HepG2 (cell line): Measurements from ENCODE around the gene MOK. TPM values are rescaled to one million over a fixed set of nuclear protein-coding genes. Genes with fewer than 3 reads are reported as not detected.

Experiments used
- ARID3A ChIP-seq: IDR thresholded peaks from 2 replicates; pipeline ENCODE4 v1.6.1; 2012; ENCODE audit warnings: low read depth, low read length, improper control_type of control experiment
- BRCA1 ChIP-seq: sonication (generic); formaldehyde crosslinking; IDR thresholded peaks from 2 replicates; pipeline ENCODE4 v1.4.0; 2020; ENCODE audit warnings: missing genetic modification reagents
- CEBPZ ChIP-seq: IDR thresholded peaks from 2 replicates; pipeline ENCODE4 v1.6.1; 2012; ENCODE audit warnings: low read length, improper control_type of control experiment
- EP300 ChIP-seq, 3 experiments: sonication (generic) in 1 of 3; formaldehyde crosslinking in 1 of 3; IDR thresholded peaks; 2 replicates each; pipeline versions ENCODE4 v1.5.1 to v1.6.1; 2011 to 2020; ENCODE audit warnings: low read depth in 2 of 3, low read length in 2 of 3, borderline replicate concordance in 1 of 3, improper control_type of control experiment in 1 of 3, mild to moderate bottlenecking in 1 of 3, missing genetic modification reagents in 1 of 3, moderate library complexity in 1 of 3
- HMGXB4 ChIP-seq, 2 experiments: sonication (generic) in 1 of 2; formaldehyde crosslinking in 1 of 2; IDR thresholded peaks; 2 replicates each; pipeline versions ENCODE4 v1.4.0 to v1.6.1; 2018 to 2020; ENCODE audit warnings: missing genetic modification reagents in 2 of 2, borderline replicate concordance in 1 of 2, low read depth in 1 of 2, mild to moderate bottlenecking in 1 of 2, missing biosample characterization in 1 of 2
- MAZ ChIP-seq, 2 experiments: sonication (generic) in 1 of 2; formaldehyde crosslinking in 1 of 2; IDR thresholded peaks; 2 replicates each; pipeline versions ENCODE4 v1.5.0 to v1.6.1; 2012 to 2020; ENCODE audit warnings: low read depth in 2 of 2, mild to moderate bottlenecking in 2 of 2, borderline replicate concordance in 1 of 2, improper control_type of control experiment in 1 of 2, low read length in 1 of 2, missing genetic modification reagents in 1 of 2, moderate library complexity in 1 of 2
- MED8 ChIP-seq: sonication (generic); formaldehyde crosslinking; IDR thresholded peaks from 2 replicates; pipeline ENCODE4 v1.8.1; 2023; ENCODE audit warnings: mild to moderate bottlenecking, missing genetic modification reagents; ENCODE audit not compliant: insufficient replicate concordance
- PCBP2 ChIP-seq: fragments of 200-400 bp; formaldehyde crosslinking; optimal IDR thresholded peaks from 2 replicates; pipeline ENCODE3; 2018; ENCODE audit warnings: low read length, low read depth; ENCODE audit not compliant: poor library complexity, severe bottlenecking
- PLRG1 ChIP-seq: fragments of 450-650 bp; conservative IDR thresholded peaks from 2 replicates; pipeline ENCODE4 v1.6.1; 2016
- RBM39 ChIP-seq: fragments of 200-400 bp; formaldehyde crosslinking; IDR thresholded peaks from one replicate; pipeline ENCODE4 v1.6.1; 2018; ENCODE audit warnings: antibody characterized with exemption, mild to moderate bottlenecking, low read depth, low read length; ENCODE audit not compliant: poor library complexity, severe bottlenecking
- SOX5 ChIP-seq: IDR thresholded peaks from 2 replicates; pipeline ENCODE4 v1.6.1; 2016; ENCODE audit warnings: borderline replicate concordance
- ZNF503 ChIP-seq: sonication (generic); formaldehyde crosslinking; IDR thresholded peaks from 2 replicates; pipeline ENCODE4 v1.4.0; 2020; ENCODE audit warnings: missing genetic modification reagents
- ZNF564 ChIP-seq: sonication (generic); formaldehyde crosslinking; IDR thresholded peaks from 2 replicates; pipeline ENCODE4 v1.8.1; 2023; ENCODE audit warnings: mild to moderate bottlenecking, missing genetic modification reagents
- ZNF577 ChIP-seq: sonication (generic); formaldehyde crosslinking; IDR thresholded peaks from 2 replicates; pipeline ENCODE4 v1.4.0; 2020; ENCODE audit warnings: mild to moderate bottlenecking, low read depth, missing genetic modification reagents, borderline replicate concordance
- polyA plus RNA-seq, 8 experiments: library from polyadenylated mRNA; depleted of rRNA in 3 of 8; stranded (reverse) in 7 of 8; unstranded in 1 of 8; fragments of >200 nt; fragmentation: Illumina TruSeq in 4 of 8; extraction: Trizol in 4 of 8; gene quantifications; 2 replicates each; pipeline versions ENCODE4 v1.2.1 to v1.2.3, GENCODE V29; 2011 to 2016; ENCODE audit warnings: low read depth in 4 of 8, missing spikeins in 1 of 8, mixed read lengths in 1 of 8; ENCODE audit not compliant: insufficient read depth in 1 of 8
- total RNA-seq, 5 experiments: library from RNA; depleted of rRNA; stranded (reverse); fragments of >200 nt; fragmentation: Illumina TruSeq; extraction: Trizol; gene quantifications; 2 replicates each; pipeline ENCODE4 v1.2.3, GENCODE V29; 2016; ENCODE audit warnings: low read depth in 1 of 5

The MOK gene
- total and polyA plus RNA-seq, 2 of the 13 experiments (the other 11 are each of a cell fraction or from before 2014, with no cell fraction given) = 15.3 to 16.9 TPM

- TF ChIP-seq CEBPZ (no peak), EP300 (IDR thresholded peaks at IDR 0.05; ENCODE audit: low read depth in 2 of 2, low read length in 2 of 2) (peak in 1 of 2 experiments; percentile 58; a peak in 2 of 4 replicates), EP300 (CRISPR knock-in tag; IDR thresholded peaks at IDR 0.05; ENCODE audit: borderline replicate concordance) (peak; percentile 57; the same call in 1 of the 2 replicates), PCBP2 (no peak), RBM39 (peak; percentile 30), ZNF503 (no peak), MAZ (IDR thresholded peaks at IDR 0.05; ENCODE audit: borderline replicate concordance, low read depth, low read length) (no peak), MAZ (CRISPR knock-in tag; IDR thresholded peaks at IDR 0.05; ENCODE audit: low read depth) (no peak), MED8 (CRISPR knock-in tag) (no peak), ZNF577 (CRISPR knock-in tag) (no peak), PLRG1 (no peak), ARID3A (no peak), SOX5 (CRISPR knock-in tag) (peak; percentile 84; the same call in 1 of the 2 replicates), HMGXB4 (CRISPR knock-in tag; IDR thresholded peaks at IDR 0.05; ENCODE audit: borderline replicate concordance in 1 of 2, low read depth in 1 of 2) (0 out of 4 replicates have a peak, but pooled peaks of 1 of the 2 experiments have one; percentile 48), ZNF564 (CRISPR knock-in tag) (no peak), BRCA1 (no peak)
These were observed 42.0 kb downstream of the MOK start (continued) for GRCh38 chr14:102262929-102263462.
